Measurements from ENCODE around the gene SLCO4A1.
A peak's percentile ranks its signal among the peaks of the same experiment; 100 is the strongest.

The SLCO4A1 gene

GRCh38 chr20:62650551-62651284 is 8.4 kb downstream of the SLCO4A1 start:
- no peak for DNase-seq
- Histone ChIP-seq H3K4me1 (peaks cover 43% of the 10 kb centered on the region), H3K9me3 (no peaks in the 10 kb centered on the region), H3K27me3 (no peaks in the 10 kb centered on the region), H3K4me3 (ENCODE audit: low read depth, low read length) (peak overlapping the region; percentile 20; the same call in 1 of the 2 replicates), H3K36me3 (peaks cover 17% of the 10 kb centered on the region)
- TF ChIP-seq CTCF (IDR thresholded peaks at IDR 0.05; ENCODE audit: low read depth, low read length): no peak

- no peak for TF ChIP-seq CTCF (IDR thresholded peaks at IDR 0.05; ENCODE audit: low read depth, low read length)
- peak; percentile 94 for DNase-seq
Observed at GRCh38 chr20:62651285-62652021, 9.2 kb downstream of the SLCO4A1 start.

GRCh38 chr20:62652041-62652893 is 10.0 kb downstream of the SLCO4A1 start:
- H3K9me3 ChIP-seq: no peaks in the 10 kb centered on the region
- H3K4me1 ChIP-seq: peaks cover 43% of the 10 kb centered on the region
- DNase-seq: no peak
- H3K36me3 ChIP-seq: peaks cover 32% of the 10 kb centered on the region
- H3K4me3 ChIP-seq (ENCODE audit: low read depth, low read length): no peak overlapping the region
- no peak for TF ChIP-seq CTCF (IDR thresholded peaks at IDR 0.05; ENCODE audit: low read depth, low read length)
- no peaks in the 10 kb centered on the region for H3K27me3 ChIP-seq

More at GRCh38 chr20:62651285-62652021, 9.2 kb downstream of the SLCO4A1 start:
- H3K36me3 ChIP-seq: peaks cover 23% of the 10 kb centered on the region
- H3K4me3 ChIP-seq (ENCODE audit: low read depth, low read length): peak overlapping the region; percentile 15; the same call in 1 of the 2 replicates
- no peaks in the 10 kb centered on the region for H3K9me3 ChIP-seq
- H3K27me3 ChIP-seq: no peaks in the 10 kb centered on the region
- peaks cover 43% of the 10 kb centered on the region for H3K4me1 ChIP-seq

- peaks cover 38% of the 10 kb centered on the region for H3K36me3 ChIP-seq
- peaks cover 37% of the 10 kb centered on the region for H3K4me1 ChIP-seq
- DNase-seq: no peak
- no peak for TF ChIP-seq CTCF (IDR thresholded peaks at IDR 0.05; ENCODE audit: low read depth, low read length)
- H3K9me3 ChIP-seq: no peaks in the 10 kb centered on the region
- H3K4me3 ChIP-seq (ENCODE audit: low read depth, low read length): no peak overlapping the region
- no peaks in the 10 kb centered on the region for H3K27me3 ChIP-seq
Observed at GRCh38 chr20:62652894-62653305, 10.6 kb downstream of the SLCO4A1 start.

GRCh38 chr20:62653373-62653772 is 11.1 kb downstream of the SLCO4A1 start:
- Histone ChIP-seq H3K4me1 (peaks cover 37% of the 10 kb centered on the region), H3K4me3 (ENCODE audit: low read depth, low read length) (no peak overlapping the region), H3K36me3 (peaks cover 43% of the 10 kb centered on the region), H3K27me3 (no peaks in the 10 kb centered on the region), H3K9me3 (no peaks in the 10 kb centered on the region)
- no peak for DNase-seq
- no peak for TF ChIP-seq CTCF (IDR thresholded peaks at IDR 0.05; ENCODE audit: low read depth, low read length)
